Lower lobe of right lung (tissue), 2 donors: Measurements from ENCODE around the gene GALT. TPM values are rescaled to one million over a fixed set of nuclear protein-coding genes. Genes with fewer than 3 reads are reported as not detected.

Experiments used
- ATAC-seq, 2 donors: fragments of 200-7000 bp; cut with Tn5 transposase; one replicate each; pipeline ENCODE4 v1.9.1; 2020 to 2022; ENCODE audit warnings: mild to moderate bottlenecking in 2 of 2, moderate library complexity in 2 of 2
- DNase-seq: peaks from one replicate; pipeline ENCODE4 v3.0.0-alpha.2; 2020
- H3K27ac ChIP-seq: fragments of 200-600 bp; one replicate; pipeline ENCODE4 v1.8.0; 2022
- H3K27me3 ChIP-seq: fragments of 200-600 bp; one replicate; pipeline ENCODE4 v1.8.0; 2022; ENCODE audit warnings: low read depth
- H3K36me3 ChIP-seq: fragments of 200-600 bp; one replicate; pipeline ENCODE4 v1.8.0; 2022; ENCODE audit warnings: mild to moderate bottlenecking
- H3K4me1 ChIP-seq: fragments of 200-600 bp; one replicate; pipeline ENCODE4 v1.8.0; 2022
- H3K4me3 ChIP-seq: fragments of 200-600 bp; one replicate; pipeline ENCODE4 v1.8.0; 2022; ENCODE audit warnings: mild to moderate bottlenecking
- H3K9me3 ChIP-seq: fragments of 200-600 bp; one replicate; pipeline ENCODE4 v1.8.0; 2022
- CTCF ChIP-seq: fragments of 200-600 bp; IDR thresholded peaks from one replicate; pipeline ENCODE4 v1.8.0; 2022; ENCODE audit warnings: antibody characterized with exemption, mild to moderate bottlenecking
- intact Hi-C: fragments of 100-400 bp; cut with DNase I; formaldehyde crosslinking; loops from one replicate; pipeline ENCODE4 v1.11.0; 2022
- total RNA-seq: library from RNA; stranded (reverse); fragmentation: NEBNext Ultra II Directional; extraction: Animal tissue kit (Norgen Biotek cat#: 25700); gene quantifications from one replicate; pipeline ENCODE4 v1.2.1, GENCODE V29; 2021
- donor health status: DM: no; HTN: yes; CAD: no; lungs with severe emphysema.

Gene GALT
- total RNA-seq, 1 donor from 2014 or later: 51.3 TPM

- no peak for DNase-seq
- TF ChIP-seq CTCF: no peak
- Histone ChIP-seq H3K27me3 (no peaks in the 10 kb centered on the region), H3K36me3 (no peaks in the 10 kb centered on the region), H3K9me3 (no peaks in the 10 kb centered on the region), H3K27ac (no peak overlapping the region), H3K4me3 (no peak overlapping the region), H3K4me1 (no peaks in the 10 kb centered on the region)
- ATAC-seq: no peak
- intact Hi-C loops: no loop called here
Measured at GRCh38 chr9:34675869-34676268, 29.4 kb downstream of the GALT start.

GRCh38 chr9:34684145-34684544 lies 37.7 kb downstream of the GALT start:
- intact Hi-C loops: no loop called here
- H3K4me1 ChIP-seq: no peaks in the 10 kb centered on the region
- DNase-seq (no peak), ATAC-seq (no peak)
- TF ChIP-seq CTCF: no peak
- H3K4me3 ChIP-seq: no peak overlapping the region
- no peaks in the 10 kb centered on the region for H3K27me3 ChIP-seq
- H3K36me3 ChIP-seq: no peaks in the 10 kb centered on the region
- H3K27ac ChIP-seq: no peak overlapping the region
- no peaks in the 10 kb centered on the region for H3K9me3 ChIP-seq

- TF ChIP-seq CTCF: no peak
- DNase-seq (no peak), ATAC-seq (no peak)
- intact Hi-C loops: no loop called here
- H3K27ac ChIP-seq: no peak overlapping the region
- H3K9me3 ChIP-seq: no peaks in the 10 kb centered on the region
- H3K27me3 ChIP-seq: no peaks in the 10 kb centered on the region
- no peaks in the 10 kb centered on the region for H3K36me3 ChIP-seq
- no peaks in the 10 kb centered on the region for H3K4me1 ChIP-seq
- no peak overlapping the region for H3K4me3 ChIP-seq
Measured at GRCh38 chr9:34684816-34685215, 38.3 kb downstream of the GALT start.

- no peaks in the 10 kb centered on the region for H3K36me3 ChIP-seq
- intact Hi-C loops: no loop called here
- H3K27me3 ChIP-seq: no peaks in the 10 kb centered on the region
- no peak for DNase-seq
- peaks cover under 1% of the 10 kb centered on the region for H3K4me1 ChIP-seq
- no peak overlapping the region for H3K27ac ChIP-seq
- no peak for TF ChIP-seq CTCF
- ATAC-seq: no peak
- H3K4me3 ChIP-seq: no peak overlapping the region
- no peaks in the 10 kb centered on the region for H3K9me3 ChIP-seq
Measured at GRCh38 chr9:34685591-34685990, 39.1 kb downstream of the GALT start.

DNA sequence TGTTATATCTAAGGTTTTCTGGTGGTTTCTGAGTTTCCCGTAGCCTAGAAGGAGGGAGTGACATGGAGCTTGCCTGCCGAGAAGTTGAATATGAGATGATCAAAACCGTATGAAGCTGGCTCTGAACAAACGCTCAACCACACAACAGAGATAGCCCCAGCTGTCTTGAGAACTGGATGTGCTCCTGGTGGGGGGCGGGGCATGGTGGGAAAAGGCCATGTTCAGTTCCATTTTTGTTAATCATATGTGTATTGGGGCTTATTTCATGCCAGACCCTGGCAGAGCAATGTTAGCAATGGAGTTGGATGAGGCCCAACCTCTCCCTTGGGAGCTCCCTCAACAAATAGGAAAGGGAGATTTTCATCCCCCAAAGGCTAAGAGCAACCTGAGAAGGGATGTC lies 39.8 kb downstream of the GALT start:
- ATAC-seq (no peak), DNase-seq (no peak)
- intact Hi-C loops: no loop called here
- no peaks in the 10 kb centered on the region for H3K9me3 ChIP-seq
- no peak overlapping the region for H3K4me3 ChIP-seq
- peaks cover 5% of the 10 kb centered on the region for H3K4me1 ChIP-seq
- no peak overlapping the region for H3K27ac ChIP-seq
- no peaks in the 10 kb centered on the region for H3K36me3 ChIP-seq
- no peaks in the 10 kb centered on the region for H3K27me3 ChIP-seq
- TF ChIP-seq CTCF: no peak

- DNase-seq (no peak), ATAC-seq (no peak)
- H3K36me3 ChIP-seq: no peaks in the 10 kb centered on the region
- H3K9me3 ChIP-seq: no peaks in the 10 kb centered on the region
- H3K4me3 ChIP-seq: no peak overlapping the region
- H3K4me1 ChIP-seq: peaks cover 5% of the 10 kb centered on the region
- H3K27ac ChIP-seq: no peak overlapping the region
- intact Hi-C loops: no loop called here
- no peaks in the 10 kb centered on the region for H3K27me3 ChIP-seq
- no peak for TF ChIP-seq CTCF
Measured at GRCh38 chr9:34686732-34687131, 40.3 kb downstream of the GALT start.
